ENCODE data around the gene DNAI1.

The DNAI1 gene

DNA sequence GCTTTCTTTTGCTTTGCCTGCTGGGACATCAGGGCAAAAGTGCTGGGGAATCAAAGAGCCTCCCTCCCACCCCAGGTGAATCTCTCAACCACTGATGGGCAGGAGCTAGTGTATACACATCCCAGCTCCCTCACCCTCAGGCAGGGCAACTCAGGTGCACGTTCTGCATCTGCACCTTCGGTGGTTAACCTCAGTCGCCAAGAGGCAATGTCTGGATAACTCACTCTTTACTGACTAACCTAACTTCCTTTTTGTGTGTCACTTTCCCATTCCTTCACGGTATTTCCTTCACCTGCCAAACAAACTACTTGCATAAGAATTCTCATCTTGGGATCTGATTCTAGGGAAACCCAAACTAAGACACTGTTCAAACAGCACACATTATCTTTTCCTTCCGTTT is 104.7 kb downstream of the DNAI1 start:
- no peak for DNase-seq (ENCODE audit: low read depth)
- no peak overlapping the region for H3K4me3 ChIP-seq (ENCODE audit: low read length)
- TF ChIP-seq, protein P1, sequence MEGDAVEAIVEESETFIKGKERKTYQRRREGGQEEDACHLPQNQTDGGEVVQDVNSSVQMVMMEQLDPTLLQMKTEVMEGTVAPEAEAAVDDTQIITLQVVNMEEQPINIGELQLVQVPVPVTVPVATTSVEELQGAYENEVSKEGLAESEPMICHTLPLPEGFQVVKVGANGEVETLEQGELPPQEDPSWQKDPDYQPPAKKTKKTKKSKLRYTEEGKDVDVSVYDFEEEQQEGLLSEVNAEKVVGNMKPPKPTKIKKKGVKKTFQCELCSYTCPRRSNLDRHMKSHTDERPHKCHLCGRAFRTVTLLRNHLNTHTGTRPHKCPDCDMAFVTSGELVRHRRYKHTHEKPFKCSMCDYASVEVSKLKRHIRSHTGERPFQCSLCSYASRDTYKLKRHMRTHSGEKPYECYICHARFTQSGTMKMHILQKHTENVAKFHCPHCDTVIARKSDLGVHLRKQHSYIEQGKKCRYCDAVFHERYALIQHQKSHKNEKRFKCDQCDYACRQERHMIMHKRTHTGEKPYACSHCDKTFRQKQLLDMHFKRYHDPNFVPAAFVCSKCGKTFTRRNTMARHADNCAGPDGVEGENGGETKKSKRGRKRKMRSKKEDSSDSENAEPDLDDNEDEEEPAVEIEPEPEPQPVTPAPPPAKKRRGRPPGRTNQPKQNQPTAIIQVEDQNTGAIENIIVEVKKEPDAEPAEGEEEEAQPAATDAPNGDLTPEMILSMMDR (conservative IDR thresholded peaks at IDR 0.05; ENCODE audit: low read length) = no peak

DNA sequence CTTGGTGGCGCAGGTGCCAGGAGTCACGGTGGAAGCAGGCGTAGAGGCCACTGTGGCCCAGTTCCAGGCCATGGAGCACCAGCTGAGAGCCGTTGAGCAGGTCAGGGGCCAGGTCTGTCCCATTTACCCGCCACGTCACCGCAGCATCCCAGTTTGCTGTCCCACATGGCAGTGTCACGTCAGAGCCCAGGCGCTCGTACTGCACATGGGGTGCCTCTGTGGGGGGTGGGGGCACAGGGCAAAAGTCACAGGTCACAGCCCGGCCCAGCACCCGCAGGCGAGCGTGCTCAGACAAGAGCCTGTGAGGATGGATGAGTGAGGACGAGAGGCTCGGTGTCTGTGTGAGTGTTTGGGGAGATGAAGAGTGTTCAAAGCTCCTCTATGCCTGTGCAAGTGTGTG is 106.0 kb downstream of the DNAI1 start:
- TF ChIP-seq, protein P1 (conservative IDR thresholded peaks at IDR 0.05; ENCODE audit: low read length) = no peak
- DNase-seq (ENCODE audit: low read depth) = no peak
- H3K4me3 ChIP-seq (ENCODE audit: low read length) = no peak overlapping the region

DNA sequence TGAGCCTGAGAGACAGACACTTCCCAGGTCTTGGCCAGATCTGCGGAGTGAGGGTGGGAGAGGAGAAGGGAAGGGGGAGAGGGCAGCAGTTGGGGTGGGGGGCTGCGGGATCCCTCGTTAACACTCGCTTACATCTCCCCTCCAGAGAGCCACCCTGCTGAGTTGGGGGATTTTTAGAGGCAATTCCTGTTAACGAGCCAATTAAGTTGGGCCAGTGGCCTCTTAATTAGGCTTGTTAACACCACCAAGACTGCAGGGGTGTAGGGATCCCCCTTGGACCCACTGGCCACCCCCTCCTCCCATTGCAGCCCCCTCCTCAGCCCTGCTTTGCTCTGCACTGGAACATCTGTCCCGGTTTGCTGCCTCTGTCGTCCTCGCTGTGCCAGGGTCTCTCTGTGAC is 107.3 kb downstream of the DNAI1 start:
- no peak overlapping the region for H3K4me3 ChIP-seq (ENCODE audit: low read length)
- no peak for DNase-seq (ENCODE audit: low read depth)
- TF ChIP-seq, protein P1 (conservative IDR thresholded peaks at IDR 0.05; ENCODE audit: low read length) = no peak

DNA sequence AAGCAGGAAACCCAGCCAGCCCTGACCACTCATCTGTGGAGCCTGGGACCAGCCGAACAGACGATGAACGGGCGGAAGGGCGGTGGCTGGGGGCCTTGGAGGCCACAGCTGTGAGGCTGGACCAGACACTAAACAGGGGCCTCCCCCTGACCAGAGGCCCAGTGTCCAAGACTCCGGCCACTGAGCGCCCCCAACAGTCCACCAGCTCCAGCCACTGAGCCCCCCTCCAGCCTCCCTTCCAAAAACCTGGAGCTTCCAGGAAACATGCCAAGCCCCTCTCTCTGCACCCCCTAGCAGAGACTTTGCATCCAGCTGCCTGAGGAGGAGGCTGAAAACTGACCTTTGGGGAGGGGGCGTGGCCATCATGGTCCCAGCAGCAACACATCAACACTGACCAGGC is 107.7 kb downstream of the DNAI1 start:
- H3K4me3 ChIP-seq (ENCODE audit: low read length) = no peak overlapping the region
- DNase-seq (ENCODE audit: low read depth) = no peak
- TF ChIP-seq, protein P1 (conservative IDR thresholded peaks at IDR 0.05; ENCODE audit: low read length) = no peak

DNA sequence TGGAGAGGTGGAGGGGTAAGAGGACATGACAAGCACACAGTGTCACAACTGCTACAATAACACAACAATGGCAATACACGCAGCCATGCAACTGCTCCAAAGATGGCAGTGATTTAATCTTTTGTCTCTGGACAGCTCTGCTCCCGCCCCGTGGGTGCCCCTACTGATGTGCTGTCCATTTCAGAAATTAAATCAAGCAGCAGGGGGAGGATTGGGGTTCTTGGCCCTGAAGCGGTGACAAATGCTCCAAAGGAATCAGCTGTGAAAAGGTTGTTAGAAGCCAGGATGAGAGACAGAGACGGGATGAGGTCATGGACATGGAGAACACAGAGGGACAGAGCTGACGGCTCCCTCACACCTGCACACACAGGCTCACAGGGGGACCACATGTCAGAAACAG is 108.4 kb downstream of the DNAI1 start:
- TF ChIP-seq, protein P1 (conservative IDR thresholded peaks at IDR 0.05; ENCODE audit: low read length) = no peak
- no peak overlapping the region for H3K4me3 ChIP-seq (ENCODE audit: low read length)
- no peak for DNase-seq (ENCODE audit: low read depth)

DNA sequence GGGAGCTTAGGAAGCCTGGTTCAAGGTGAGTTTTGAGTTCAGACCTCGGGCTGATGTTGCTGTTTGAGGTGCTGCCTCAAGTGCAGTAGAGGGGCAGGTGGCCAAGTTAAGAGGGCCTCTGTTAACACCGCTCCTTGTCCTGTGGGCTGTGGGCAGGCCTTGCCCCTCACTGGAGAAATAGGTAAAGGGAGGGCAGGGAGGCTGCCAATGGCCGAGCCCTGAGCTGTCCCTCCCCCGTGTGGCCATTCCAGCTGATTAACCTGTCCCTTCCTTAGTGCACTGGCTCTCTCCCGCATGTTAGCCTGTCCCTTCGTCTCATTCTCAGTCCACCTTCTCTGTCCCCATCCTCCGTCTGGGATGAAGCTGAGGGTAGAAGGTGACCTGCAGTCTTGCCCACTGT is 109.5 kb downstream of the DNAI1 start:
- H3K4me3 ChIP-seq (ENCODE audit: low read length) = no peak overlapping the region
- TF ChIP-seq, protein P1 (conservative IDR thresholded peaks at IDR 0.05; ENCODE audit: low read length) = no peak
- DNase-seq (ENCODE audit: low read depth) = no peak

DNA sequence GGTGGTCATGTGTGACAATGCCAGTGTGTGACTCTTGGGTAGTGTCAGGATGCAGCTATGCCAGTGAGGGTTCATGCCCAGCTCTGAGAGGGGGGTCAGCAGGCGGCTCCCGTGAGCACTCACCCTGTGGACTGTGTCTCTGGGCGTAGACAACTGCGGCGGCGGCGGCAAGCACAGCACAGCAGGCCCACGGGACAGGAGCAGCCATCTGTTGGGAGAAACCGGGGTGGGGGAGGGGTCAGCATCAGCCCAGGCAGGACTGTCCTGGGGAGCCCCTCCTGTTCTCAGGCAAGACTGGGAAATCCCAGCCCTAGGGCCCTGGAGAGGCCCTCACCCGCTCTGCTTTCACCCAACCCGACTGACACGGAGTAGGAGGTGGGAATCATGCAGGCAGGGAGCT is 110.2 kb downstream of the DNAI1 start:
- TF ChIP-seq, protein P1 (conservative IDR thresholded peaks at IDR 0.05; ENCODE audit: low read length) = no peak
- H3K4me3 ChIP-seq (ENCODE audit: low read length) = no peak overlapping the region
- DNase-seq (ENCODE audit: low read depth) = no peak

Measured in AG10803 (cell line).